GM23248 (cell line): Measurements from ENCODE around the gene AMBRA1.

Experiments
- EZH2 ChIP-seq: fragments of 200-600 bp; sonication (generic); IDR thresholded peaks from 2 replicates; pipeline ENCODE4 v1.6.1; 2018; ENCODE audit warnings: antibody characterized with exemption, mild to moderate bottlenecking; ENCODE audit not compliant: insufficient read depth, poor library complexity, severe bottlenecking
- EZH2phosphoT487 ChIP-seq: fragments of 200-600 bp; sonication (generic); IDR thresholded peaks from 2 replicates; pipeline ENCODE4 v1.6.1; 2018; ENCODE audit warnings: antibody characterized with exemption, moderate library complexity, mild to moderate bottlenecking, low read depth; ENCODE audit not compliant: insufficient read depth

- no peak for TF ChIP-seq EZH2
- no peak for TF ChIP-seq EZH2phosphoT487
Observed at GRCh38 chr11:46564459-46564858, 29.4 kb downstream of the AMBRA1 start.
